Measurements from ENCODE around the gene CUL4A. TPM values are rescaled to one million over a fixed set of nuclear protein-coding genes. Genes with fewer than 3 reads are reported as not detected.

CUL4A gene
- total RNA-seq: 78.3 TPM

DNA sequence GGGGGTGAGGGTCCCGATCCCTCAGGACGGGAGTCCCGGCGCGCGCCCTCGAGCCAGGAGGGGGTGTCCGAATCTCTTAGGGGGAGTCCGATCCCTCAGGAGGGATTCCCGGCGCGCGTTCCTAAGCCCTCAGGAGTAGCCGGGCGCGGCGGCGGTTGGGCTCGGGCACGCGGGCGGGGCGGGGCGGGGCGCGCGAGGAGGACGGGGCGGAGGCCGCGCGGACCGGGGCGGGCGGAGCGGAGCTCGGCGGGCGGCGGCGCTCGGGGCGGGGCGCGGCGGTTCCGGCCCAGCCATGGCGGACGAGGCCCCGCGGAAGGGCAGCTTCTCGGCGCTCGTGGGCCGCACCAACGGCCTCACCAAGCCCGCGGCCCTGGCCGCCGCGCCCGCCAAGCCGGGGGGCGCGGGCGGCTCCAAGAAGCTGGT, at the start of gene CUL4A:
TSS of gene CUL4A (plus strand) at position 278 of the 423 bp plus-strand sequence. CDS start at position 293, 15 bp downstream.

DNA sequence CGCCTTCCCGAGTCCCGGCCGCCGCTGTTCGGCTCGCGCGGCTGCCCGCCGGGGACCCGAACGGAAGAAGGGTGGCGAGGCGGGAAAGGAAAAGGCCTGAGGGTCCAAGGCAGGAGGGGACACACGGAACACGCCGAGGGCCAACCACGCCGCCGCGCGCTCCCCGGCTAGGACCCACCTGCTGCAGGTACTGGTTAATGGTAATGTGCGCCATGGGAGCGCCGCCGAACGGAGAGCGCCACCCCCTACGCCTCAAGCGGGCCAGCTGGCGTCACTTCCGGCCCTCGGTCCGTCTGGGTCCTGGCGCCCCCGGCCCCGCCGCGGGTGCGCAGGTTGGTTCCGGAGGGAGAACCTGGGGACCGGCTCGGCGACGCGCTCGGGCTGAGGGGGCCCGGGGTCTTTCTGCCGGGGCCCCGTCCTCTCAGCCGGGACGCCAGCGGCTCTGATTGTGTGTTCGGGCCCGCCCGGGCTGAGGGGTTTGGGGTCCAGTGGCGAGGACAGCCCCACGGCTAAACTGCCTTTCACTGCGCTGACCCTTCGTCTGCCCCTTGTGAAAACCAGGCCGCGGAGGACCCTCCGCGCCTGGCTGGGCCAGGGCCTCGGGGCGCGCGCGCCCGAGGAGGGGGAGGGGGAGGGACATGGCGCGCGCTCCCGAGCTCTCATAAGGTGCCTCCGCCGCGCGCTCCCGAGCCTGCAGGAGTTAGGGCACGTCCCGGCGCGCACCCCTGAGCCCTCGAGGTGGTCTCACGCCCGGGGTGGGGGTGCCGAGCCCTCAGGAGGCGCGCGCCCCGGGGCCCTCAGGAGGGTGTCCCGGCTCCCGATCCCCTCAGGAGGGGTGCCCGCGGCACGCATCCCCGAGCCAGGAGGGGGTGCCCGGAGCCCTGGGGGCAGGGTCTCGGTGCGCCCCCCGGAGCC, 735 bp upstream of the CUL4A start, which contains the start of gene PCID2:
TSS of gene PCID2 (minus strand) at position 249 of the 915 bp plus-strand sequence. CDS start at position 214, 35 bp downstream.

DNA sequence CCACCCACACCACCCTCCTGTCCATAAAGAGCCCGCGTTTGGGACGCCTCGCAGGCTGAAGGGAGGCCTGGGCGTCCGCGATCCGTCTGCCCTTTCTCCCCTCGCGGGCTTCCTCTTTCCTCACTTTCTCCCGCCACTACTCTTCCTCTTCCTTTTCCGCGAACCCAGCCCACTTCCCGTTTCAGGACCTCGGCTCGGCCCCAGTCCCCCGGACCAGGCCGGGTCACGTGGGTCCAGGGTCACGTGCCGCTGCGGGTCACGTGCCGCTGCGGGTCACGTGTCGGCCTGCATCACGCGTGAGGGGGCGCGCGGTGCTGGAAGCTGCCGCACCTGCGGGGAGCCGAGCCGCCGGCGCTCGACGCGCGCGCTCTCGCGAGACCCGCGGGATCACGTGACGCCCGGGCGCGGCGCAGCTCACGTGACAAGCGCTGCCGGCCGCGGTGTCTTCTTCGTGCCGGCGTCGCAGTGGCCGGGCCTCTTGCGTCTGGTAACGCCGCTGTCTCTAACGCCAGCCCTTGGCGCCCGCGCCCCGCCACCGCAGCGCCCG, 87.5 kb downstream of the CUL4A start, which contains the start of gene LAMP1:
TSS of gene LAMP1 (plus strand) at position 417 of the 547 bp plus-strand sequence. CDS start 196 bp downstream, outside the sequence.

Small RNAs within 50 kb of the gene (small RNA-seq; reads per million reads assigned to genes)
- gene AL137002.1 (ENCODE audit: low replicate concordance) (not detected), gene MIR8075 (ENCODE audit: low replicate concordance) (not detected)

Other genes starting within 250 kb of the CUL4A start
- 201 TPM for gene MCF2L, start 240.4 kb upstream of the CUL4A start, total RNA-seq
- gene F7, start 103.8 kb upstream of the CUL4A start, total RNA-seq: 0.31 TPM
- not detected for gene F10, start 86.8 kb upstream of the CUL4A start, total RNA-seq
- not detected for gene PROZ, start 51.0 kb upstream of the CUL4A start, total RNA-seq
- gene PCID2, start 944 bp upstream of the CUL4A start, total RNA-seq: 88.6 TPM
- 47.0 TPM for gene LAMP1, start 87.6 kb downstream of the CUL4A start, total RNA-seq
- gene GRTP1, start 154.5 kb downstream of the CUL4A start, total RNA-seq: 2.5 TPM
- 1.6 TPM for gene ADPRHL1, start 243.9 kb downstream of the CUL4A start, total RNA-seq